ENCODE results near the gene RNF14. TPM values are rescaled to one million over a fixed set of nuclear protein-coding genes. Genes with fewer than 3 reads are reported as not detected.

Gene RNF14
- polyA plus RNA-seq, 1 of the 3 experiments (the other 2 are of a cell fraction), result 24.5 TPM

- TF ChIP-seq RCOR1 (IDR thresholded peaks at IDR 0.05; ENCODE audit: low read length), result no peak; the same call in 1 of the 2 replicates
- TF ChIP-seq EZH2phosphoT487 (IDR thresholded peaks at IDR 0.05; ENCODE audit: borderline replicate concordance, low read depth), result no peak
- peak; percentile 64; the same call in 1 of the 2 replicates for TF ChIP-seq MXI1 (IDR thresholded peaks at IDR 0.05; ENCODE audit: low read depth, low read length)
- TF ChIP-seq CHD2 (IDR thresholded peaks at IDR 0.05; ENCODE audit: low read length, partially characterized antibody), result no peak
- TF ChIP-seq NFIC (IDR thresholded peaks at IDR 0.05; ENCODE audit: borderline replicate concordance), result peak; percentile 44; the same call in 1 of the 2 replicates
- TF ChIP-seq, protein P1, sequence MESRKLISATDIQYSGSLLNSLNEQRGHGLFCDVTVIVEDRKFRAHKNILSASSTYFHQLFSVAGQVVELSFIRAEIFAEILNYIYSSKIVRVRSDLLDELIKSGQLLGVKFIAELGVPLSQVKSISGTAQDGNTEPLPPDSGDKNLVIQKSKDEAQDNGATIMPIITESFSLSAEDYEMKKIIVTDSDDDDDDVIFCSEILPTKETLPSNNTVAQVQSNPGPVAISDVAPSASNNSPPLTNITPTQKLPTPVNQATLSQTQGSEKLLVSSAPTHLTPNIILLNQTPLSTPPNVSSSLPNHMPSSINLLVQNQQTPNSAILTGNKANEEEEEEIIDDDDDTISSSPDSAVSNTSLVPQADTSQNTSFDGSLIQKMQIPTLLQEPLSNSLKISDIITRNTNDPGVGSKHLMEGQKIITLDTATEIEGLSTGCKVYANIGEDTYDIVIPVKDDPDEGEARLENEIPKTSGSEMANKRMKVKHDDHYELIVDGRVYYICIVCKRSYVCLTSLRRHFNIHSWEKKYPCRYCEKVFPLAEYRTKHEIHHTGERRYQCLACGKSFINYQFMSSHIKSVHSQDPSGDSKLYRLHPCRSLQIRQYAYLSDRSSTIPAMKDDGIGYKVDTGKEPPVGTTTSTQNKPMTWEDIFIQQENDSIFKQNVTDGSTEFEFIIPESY (IDR thresholded peaks at IDR 0.05; ENCODE audit: borderline replicate concordance, low read depth), result no peak
- TF ChIP-seq, protein P2, sequence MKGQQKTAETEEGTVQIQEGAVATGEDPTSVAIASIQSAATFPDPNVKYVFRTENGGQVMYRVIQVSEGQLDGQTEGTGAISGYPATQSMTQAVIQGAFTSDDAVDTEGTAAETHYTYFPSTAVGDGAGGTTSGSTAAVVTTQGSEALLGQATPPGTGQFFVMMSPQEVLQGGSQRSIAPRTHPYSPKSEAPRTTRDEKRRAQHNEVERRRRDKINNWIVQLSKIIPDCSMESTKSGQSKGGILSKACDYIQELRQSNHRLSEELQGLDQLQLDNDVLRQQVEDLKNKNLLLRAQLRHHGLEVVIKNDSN (IDR thresholded peaks at IDR 0.05; ENCODE audit: borderline replicate concordance, low read depth), result no peak
- TF ChIP-seq, protein P3, sequence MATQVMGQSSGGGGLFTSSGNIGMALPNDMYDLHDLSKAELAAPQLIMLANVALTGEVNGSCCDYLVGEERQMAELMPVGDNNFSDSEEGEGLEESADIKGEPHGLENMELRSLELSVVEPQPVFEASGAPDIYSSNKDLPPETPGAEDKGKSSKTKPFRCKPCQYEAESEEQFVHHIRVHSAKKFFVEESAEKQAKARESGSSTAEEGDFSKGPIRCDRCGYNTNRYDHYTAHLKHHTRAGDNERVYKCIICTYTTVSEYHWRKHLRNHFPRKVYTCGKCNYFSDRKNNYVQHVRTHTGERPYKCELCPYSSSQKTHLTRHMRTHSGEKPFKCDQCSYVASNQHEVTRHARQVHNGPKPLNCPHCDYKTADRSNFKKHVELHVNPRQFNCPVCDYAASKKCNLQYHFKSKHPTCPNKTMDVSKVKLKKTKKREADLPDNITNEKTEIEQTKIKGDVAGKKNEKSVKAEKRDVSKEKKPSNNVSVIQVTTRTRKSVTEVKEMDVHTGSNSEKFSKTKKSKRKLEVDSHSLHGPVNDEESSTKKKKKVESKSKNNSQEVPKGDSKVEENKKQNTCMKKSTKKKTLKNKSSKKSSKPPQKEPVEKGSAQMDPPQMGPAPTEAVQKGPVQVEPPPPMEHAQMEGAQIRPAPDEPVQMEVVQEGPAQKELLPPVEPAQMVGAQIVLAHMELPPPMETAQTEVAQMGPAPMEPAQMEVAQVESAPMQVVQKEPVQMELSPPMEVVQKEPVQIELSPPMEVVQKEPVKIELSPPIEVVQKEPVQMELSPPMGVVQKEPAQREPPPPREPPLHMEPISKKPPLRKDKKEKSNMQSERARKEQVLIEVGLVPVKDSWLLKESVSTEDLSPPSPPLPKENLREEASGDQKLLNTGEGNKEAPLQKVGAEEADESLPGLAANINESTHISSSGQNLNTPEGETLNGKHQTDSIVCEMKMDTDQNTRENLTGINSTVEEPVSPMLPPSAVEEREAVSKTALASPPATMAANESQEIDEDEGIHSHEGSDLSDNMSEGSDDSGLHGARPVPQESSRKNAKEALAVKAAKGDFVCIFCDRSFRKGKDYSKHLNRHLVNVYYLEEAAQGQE (IDR thresholded peaks at IDR 0.05; ENCODE audit: low read depth, low read length), result peak; percentile 32; the same call in 1 of the 2 replicates
- TF ChIP-seq SMC3 (IDR thresholded peaks at IDR 0.05; ENCODE audit: low read depth, low read length), result no peak
- TF ChIP-seq FOXM1 (IDR thresholded peaks at IDR 0.05; ENCODE audit: low read depth), result no peak
- TF ChIP-seq YY1 (IDR thresholded peaks at IDR 0.05; ENCODE audit: low read depth), result no peak
- TF ChIP-seq PBX3 (IDR thresholded peaks at IDR 0.05), result peak; percentile 27
- TF ChIP-seq RXRA (IDR thresholded peaks at IDR 0.05; ENCODE audit: borderline replicate concordance, low read depth), result no peak
- peak; percentile 92 for TF ChIP-seq POLR2AphosphoS5 (IDR thresholded peaks at IDR 0.05; ENCODE audit: low read depth, low read length)
- no peak for TF ChIP-seq GATA2 (CRISPR knock-in tag; IDR thresholded peaks at IDR 0.05)
- peak; percentile 36 for TF ChIP-seq NRF1 (IDR thresholded peaks at IDR 0.05; ENCODE audit: low read depth, low read length)
- no peak for TF ChIP-seq USF2 (IDR thresholded peaks at IDR 0.05; ENCODE audit: borderline replicate concordance, low read depth, low read length)
- TF ChIP-seq IRF3 (IDR thresholded peaks at IDR 0.05; ENCODE audit: low read depth, low read length), result no peak
Measured at GRCh38 chr5:142024771-142025304, 55.9 kb downstream of the RNF14 start (continued).

Measured in SK-N-SH (cell line).